Astrocyte (in vitro differentiated cells and primary cell): ENCODE results near the gene PLCG2. TPM values are rescaled to one million over a fixed set of nuclear protein-coding genes. Genes with fewer than 3 reads are reported as not detected.

ENCODE experiments used
- DNase-seq: peaks from one replicate; pipeline ENCODE4 v3.0.0-alpha.2; 2010; ENCODE audit warnings: low read depth
- FAIRE-seq: peaks from 2 replicates; lab custom pipeline; 2011; peaks lifted over from hg19 to GRCh38; lab: Jason Lieb, UNC
- H2AFZ ChIP-seq: 2 replicates; pipeline ENCODE4 v1.6.0; 2012; ENCODE audit warnings: low read depth, low read length, inconsistent platforms
- H3K27ac ChIP-seq: 2 replicates; pipeline ENCODE4 v1.5.1; 2011; ENCODE audit warnings: low read depth, low read length, inconsistent platforms
- H3K27me3 ChIP-seq: 2 replicates; pipeline ENCODE4 v1.6.0; 2011; ENCODE audit warnings: low read length, inconsistent platforms; ENCODE audit not compliant: insufficient read depth
- H3K36me3 ChIP-seq: 2 replicates; pipeline ENCODE4 v1.5.1; 2011; ENCODE audit warnings: low read length, inconsistent platforms; ENCODE audit not compliant: insufficient read depth
- H3K4me1 ChIP-seq: 2 replicates; pipeline ENCODE4 v1.5.1; 2011; ENCODE audit warnings: low read length, inconsistent platforms; ENCODE audit not compliant: insufficient read depth
- H3K4me2 ChIP-seq: 2 replicates; pipeline ENCODE4 v1.6.0; 2012; ENCODE audit warnings: low read length, inconsistent platforms
- H3K4me3 ChIP-seq: 2 replicates; pipeline ENCODE4 v1.5.1; 2011; ENCODE audit warnings: low read depth, mild to moderate bottlenecking, low read length, inconsistent platforms; ENCODE audit not compliant: insufficient read depth
- H3K79me2 ChIP-seq: 2 replicates; pipeline ENCODE4 v1.6.0; 2012; ENCODE audit warnings: mild to moderate bottlenecking, low read length, inconsistent platforms; ENCODE audit not compliant: insufficient read depth
- H3K9ac ChIP-seq: 2 replicates; pipeline ENCODE4 v1.6.0; 2012; ENCODE audit warnings: mild to moderate bottlenecking, low read length, inconsistent platforms
- H3K9me3 ChIP-seq: 2 replicates; pipeline ENCODE4 v1.5.1; 2012; ENCODE audit warnings: low read depth, mild to moderate bottlenecking, low read length, inconsistent platforms; ENCODE audit not compliant: insufficient read depth
- H4K20me1 ChIP-seq: 2 replicates; pipeline ENCODE4 v1.6.0; 2012; ENCODE audit warnings: low read length, inconsistent platforms; ENCODE audit not compliant: insufficient read depth
- H3K27ac Mint-ChIP-seq: one replicate; pipeline ENCODE4 v1.8.0; 2021; ENCODE audit warnings: mild to moderate bottlenecking, mixed read lengths; ENCODE audit not compliant: unreplicated experiment
- H3K27me3 Mint-ChIP-seq: one replicate; pipeline ENCODE4 v1.8.0; 2021; ENCODE audit warnings: low read depth, mixed read lengths; ENCODE audit not compliant: unreplicated experiment
- H3K36me3 Mint-ChIP-seq: one replicate; pipeline ENCODE4 v1.8.0; 2021; ENCODE audit warnings: low read depth, mixed read lengths; ENCODE audit not compliant: unreplicated experiment
- H3K4me1 Mint-ChIP-seq: one replicate; pipeline ENCODE4 v1.8.0; 2021; ENCODE audit warnings: low read depth, mixed read lengths; ENCODE audit not compliant: unreplicated experiment
- H3K4me3 Mint-ChIP-seq: one replicate; pipeline ENCODE4 v1.8.0; 2021; ENCODE audit warnings: mild to moderate bottlenecking, moderate library complexity, mixed read lengths; ENCODE audit not compliant: unreplicated experiment
- H3K9me3 Mint-ChIP-seq: one replicate; pipeline ENCODE4 v1.8.0; 2021; ENCODE audit warnings: mild to moderate bottlenecking, mixed read lengths; ENCODE audit not compliant: unreplicated experiment
- CTCF ChIP-seq: IDR thresholded peaks from 2 replicates; pipeline ENCODE4 v1.5.1; 2011; ENCODE audit warnings: low read depth, mild to moderate bottlenecking, inconsistent platforms, low read length, moderate library complexity; ENCODE audit not compliant: insufficient read depth
- EZH2 ChIP-seq: IDR thresholded peaks from 2 replicates; pipeline ENCODE4 v1.6.1; 2012; ENCODE audit warnings: mild to moderate bottlenecking, low read length, inconsistent platforms; ENCODE audit not compliant: insufficient read depth
- total RNA-seq: library from RNA; stranded (reverse); gene quantifications from 2 replicates; pipeline ENCODE4 v1.2.1, GENCODE V29; 2021

PLCG2 gene
- total RNA-seq, 1 donor from 2014 or later, result 3.1 TPM

GRCh38 chr16:81918927-81919326, 139.8 kb downstream of the PLCG2 start:
- Histone ChIP-seq H3K4me1 (no peaks in the 10 kb centered on the region), H3K27ac (no peak overlapping the region), H3K9ac (no peak overlapping the region), H3K36me3 (no peaks in the 10 kb centered on the region), H2AFZ (no peak overlapping the region), H3K4me2 (no peak overlapping the region), H3K4me3 (no peak overlapping the region), H3K9me3 (no peaks in the 10 kb centered on the region), H4K20me1 (no peaks in the 10 kb centered on the region), H3K27me3 (peaks cover 4% of the 10 kb centered on the region), H3K79me2 (no peaks in the 10 kb centered on the region)
- peaks cover 10% of the 10 kb centered on the region for H3K27me3 Mint-ChIP-seq
- H3K9me3 Mint-ChIP-seq, result no peaks in the 10 kb centered on the region
- H3K4me1 Mint-ChIP-seq, result peaks cover 2% of the 10 kb centered on the region
- H3K27ac Mint-ChIP-seq, result no peak overlapping the region
- FAIRE-seq, result no peak
- DNase-seq, result no peak
- H3K4me3 Mint-ChIP-seq, result no peak overlapping the region
- TF ChIP-seq EZH2 (no peak), CTCF (no peak)
- no peaks in the 10 kb centered on the region for H3K36me3 Mint-ChIP-seq

- Histone ChIP-seq H3K36me3 (no peaks in the 10 kb centered on the region), H3K9me3 (no peaks in the 10 kb centered on the region), H4K20me1 (no peaks in the 10 kb centered on the region), H3K79me2 (no peaks in the 10 kb centered on the region), H3K9ac (no peak overlapping the region), H3K4me2 (no peak overlapping the region), H3K27me3 (peaks cover 2% of the 10 kb centered on the region), H3K27ac (no peak overlapping the region), H3K4me1 (no peaks in the 10 kb centered on the region), H3K4me3 (no peak overlapping the region), H2AFZ (no peak overlapping the region)
- Mint-ChIP-seq H3K27ac (no peak overlapping the region), H3K27me3 (peaks cover 6% of the 10 kb centered on the region), H3K4me1 (peaks cover 2% of the 10 kb centered on the region), H3K36me3 (no peaks in the 10 kb centered on the region), H3K4me3 (no peak overlapping the region), H3K9me3 (no peaks in the 10 kb centered on the region)
- DNase-seq (no peak), FAIRE-seq (no peak)
- no peak for TF ChIP-seq EZH2
- TF ChIP-seq CTCF, result no peak
Measured at GRCh38 chr16:81920498-81920897, 141.4 kb downstream of the PLCG2 start.

- H3K4me1 ChIP-seq, result no peaks in the 10 kb centered on the region
- H3K4me3 ChIP-seq, result no peak overlapping the region
- no peak overlapping the region for H2AFZ ChIP-seq
- H3K27me3 ChIP-seq, result peaks cover 2% of the 10 kb centered on the region
- no peaks in the 10 kb centered on the region for H3K36me3 ChIP-seq
- Mint-ChIP-seq H3K9me3 (no peaks in the 10 kb centered on the region), H3K27ac (no peak overlapping the region), H3K27me3 (peaks cover 10% of the 10 kb centered on the region), H3K4me1 (peaks cover 2% of the 10 kb centered on the region), H3K4me3 (no peak overlapping the region), H3K36me3 (no peaks in the 10 kb centered on the region)
- no peaks in the 10 kb centered on the region for H4K20me1 ChIP-seq
- H3K27ac ChIP-seq, result no peak overlapping the region
- no peak overlapping the region for H3K4me2 ChIP-seq
- no peaks in the 10 kb centered on the region for H3K9me3 ChIP-seq
- H3K79me2 ChIP-seq, result no peaks in the 10 kb centered on the region
- TF ChIP-seq EZH2, result no peak
- TF ChIP-seq CTCF, result no peak
- FAIRE-seq (no peak), DNase-seq (peak; percentile 28)
- H3K9ac ChIP-seq, result no peak overlapping the region
Measured at GRCh38 chr16:81921085-81921814, 142.2 kb downstream of the PLCG2 start.
